ENCODE measurements around the gene GDF11. TPM values are rescaled to one million over a fixed set of nuclear protein-coding genes. Genes with fewer than 3 reads are reported as not detected.

The GDF11 gene
- total and polyA plus RNA-seq, 2 of the 8 experiments (the other 6 are each of a cell fraction or from before 2014, with no cell fraction given), result 12.1 to 15.1 TPM

GRCh38 chr12:55720894-55721444 lies 22.0 kb upstream of the GDF11 start (continued):
- TF ChIP-seq NRF1 (IDR thresholded peaks at IDR 0.05; ENCODE audit: low read depth, low read length), result no peak

All from H1 (cell line).